HG03378 (cell line): ENCODE data around the gene HOXA4.

Source experiments
- ATAC-seq: cut with Tn5 transposase; IDR thresholded peaks from one replicate; pipeline ENCODE4 v1.9.1; 2021; ENCODE audit warnings: mild to moderate bottlenecking, moderate library complexity; ENCODE audit not compliant: unreplicated experiment

The HOXA4 gene

GRCh38 chr7:27106901-27107240 is 23.7 kb downstream of the HOXA4 start:
- ATAC-seq, result no peak

GRCh38 chr7:27106181-27106900 is 24.2 kb downstream of the HOXA4 start:
- no peak for ATAC-seq

- ATAC-seq, result no peak
Observed at GRCh38 chr7:27105301-27106031, 25.1 kb downstream of the HOXA4 start.

GRCh38 chr7:27104341-27105058 is 26.1 kb downstream of the HOXA4 start:
- ATAC-seq, result no peak

GRCh38 chr7:27103489-27104226 is 26.9 kb downstream of the HOXA4 start:
- ATAC-seq, result no peak

GRCh38 chr7:27102581-27103442 is 27.7 kb downstream of the HOXA4 start, which contains the start of gene HOXA2:
TSS of gene HOXA2 (minus strand) at chr7:27102683. CDS start at chr7:27102500, 183 bp downstream.
- no peak for ATAC-seq

GRCh38 chr7:27101957-27102580 is 28.5 kb downstream of the HOXA4 start:
- ATAC-seq, result no peak

- ATAC-seq, result no peak
Observed at GRCh38 chr7:27101171-27101956, 29.2 kb downstream of the HOXA4 start.

GRCh38 chr7:27100694-27101170 is 29.8 kb downstream of the HOXA4 start:
- no peak for ATAC-seq

- no peak for ATAC-seq
Observed at GRCh38 chr7:27099453-27100370, 30.8 kb downstream of the HOXA4 start.

GRCh38 chr7:27098578-27099451 is 31.7 kb downstream of the HOXA4 start:
- ATAC-seq, result no peak

- ATAC-seq, result no peak
Observed at GRCh38 chr7:27097686-27098577, 32.6 kb downstream of the HOXA4 start.

GRCh38 chr7:27096768-27097514 is 33.6 kb downstream of the HOXA4 start:
- no peak for ATAC-seq

GRCh38 chr7:27095897-27096767 is 34.4 kb downstream of the HOXA4 start, which contains the start of gene HOXA1:
TSS of gene HOXA1 (minus strand) at chr7:27096000. CDS start at chr7:27095912, 88 bp downstream.
- ATAC-seq, result peak; percentile 86
